ENCODE results near the gene PRM1. TPM values are rescaled to one million over a fixed set of nuclear protein-coding genes. Genes with fewer than 3 reads are reported as not detected.

The PRM1 gene
- total and polyA plus RNA-seq, 2 of the 13 experiments (the other 11 are each of a cell fraction or from before 2014, with no cell fraction given), result not detected

DNA sequence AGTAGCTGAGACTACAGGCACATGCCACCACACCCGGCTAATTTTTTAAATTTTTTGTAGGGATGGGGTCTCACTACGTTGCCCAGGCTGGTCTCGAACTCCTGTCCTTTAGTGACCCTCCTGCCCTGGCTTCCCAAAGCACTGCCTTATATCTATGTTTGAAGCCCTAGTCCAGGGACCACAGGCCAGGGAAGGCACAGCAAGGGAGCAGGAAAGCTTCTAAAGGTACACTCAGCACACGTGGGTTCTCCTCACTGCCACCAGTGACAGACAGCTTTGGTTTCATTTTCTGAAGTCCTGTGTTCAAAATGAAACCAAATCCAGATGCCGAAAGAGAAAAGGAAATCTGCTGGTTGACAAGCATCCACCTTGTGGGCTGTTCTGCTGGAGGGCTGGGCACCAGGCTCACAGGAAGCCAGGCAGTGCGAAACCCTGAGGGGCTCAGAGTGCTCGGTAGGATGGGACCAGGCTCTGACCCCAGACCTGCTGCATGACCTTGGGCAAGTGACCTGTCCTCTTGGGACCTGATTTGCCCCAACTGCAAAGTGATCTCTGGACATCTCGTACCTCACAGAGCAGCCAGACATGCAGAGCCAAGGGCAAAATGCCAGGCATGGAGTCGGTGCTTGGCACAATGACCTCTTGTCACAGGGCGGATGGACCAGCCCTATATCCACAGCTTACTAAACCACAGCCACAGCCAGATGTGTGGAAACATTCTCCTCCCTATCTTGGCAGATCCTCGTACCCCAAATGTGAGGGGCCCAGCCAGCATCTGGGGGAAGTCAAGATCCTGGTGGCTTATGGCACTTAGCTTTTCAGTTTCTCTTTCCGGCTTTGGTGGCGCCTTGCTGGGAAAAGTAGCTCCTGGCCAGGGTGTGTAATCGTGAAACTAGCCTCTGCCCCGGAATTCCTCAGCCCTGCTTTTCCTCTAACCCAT lies 22.3 kb downstream of the PRM1 start (continued):
- TF ChIP-seq ZNF574 (CRISPR knock-in tag; IDR thresholded peaks at IDR 0.05) (peak; percentile 47), DNMT1 (CRISPR knock-in tag; IDR thresholded peaks at IDR 0.05) (peak; percentile 64; the same call in 1 of the 2 replicates), NR2F1 (CRISPR knock-in tag; IDR thresholded peaks at IDR 0.05) (peak; percentile 19 to 60; a peak in 2 of 4 replicates), PAX8 (CRISPR knock-in tag; IDR thresholded peaks at IDR 0.05; ENCODE audit: borderline replicate concordance) (peak; percentile 10; the same call in 1 of the 2 replicates), ZNF343 (CRISPR knock-in tag; IDR thresholded peaks at IDR 0.05) (0 out of 2 replicates have a peak, but pooled peaks have one; percentile 25), ZFP36 (IDR thresholded peaks at IDR 0.05; ENCODE audit: borderline replicate concordance, low read depth, low read length, partially characterized antibody) (no peak), CCDC6 (CRISPR knock-in tag; IDR thresholded peaks at IDR 0.05) (no peak), ZNF501 (CRISPR knock-in tag; IDR thresholded peaks at IDR 0.05) (peak; percentile 90), ZNF589 (CRISPR knock-in tag; conservative IDR thresholded peaks at IDR 0.05) (0 out of 2 replicates have a peak, but pooled peaks have one; percentile 21), SMAD1 (CRISPR knock-in tag; IDR thresholded peaks at IDR 0.05; ENCODE audit: borderline replicate concordance, low read depth) (0 out of 2 replicates have a peak, but pooled peaks have one; percentile 57), ZNF567 (CRISPR knock-in tag; IDR thresholded peaks at IDR 0.05; ENCODE audit: borderline replicate concordance) (no peak), ZNF441 (CRISPR knock-in tag; IDR thresholded peaks at IDR 0.05; ENCODE audit: borderline replicate concordance) (0 out of 2 replicates have a peak, but pooled peaks have one; percentile 17), ZNF263 (CRISPR knock-in tag; IDR thresholded peaks at IDR 0.05) (no peak), LCORL (IDR thresholded peaks at IDR 0.05) (no peak), LCORL (CRISPR knock-in tag; IDR thresholded peaks at IDR 0.05) (peak; percentile 90), REPIN1 (CRISPR knock-in tag; IDR thresholded peaks at IDR 0.05; ENCODE audit: borderline replicate concordance, low read depth) (0 out of 2 replicates have a peak, but pooled peaks have one; percentile 54), MEIS2 (CRISPR knock-in tag; IDR thresholded peaks at IDR 0.05) (0 out of 2 replicates have a peak, but pooled peaks have one; percentile 32), ZNF839 (CRISPR knock-in tag; IDR thresholded peaks at IDR 0.05; ENCODE audit: borderline replicate concordance) (no peak), ZKSCAN1 (IDR thresholded peaks at IDR 0.05; ENCODE audit: low read length) (0 out of 2 replicates have a peak, but pooled peaks have one; percentile 3), ZNF333 (CRISPR knock-in tag; IDR thresholded peaks at IDR 0.05; ENCODE audit: borderline replicate concordance) (0 out of 2 replicates have a peak, but pooled peaks have one; percentile 77), ZFP37 (CRISPR knock-in tag; IDR thresholded peaks at IDR 0.05; ENCODE audit: borderline replicate concordance) (0 out of 2 replicates have a peak, but pooled peaks have one; percentile 37), TAF1 (CRISPR knock-in tag; IDR thresholded peaks at IDR 0.05) (no peak; the same call in 1 of the 2 replicates)
- TF ChIP-seq, protein P1, sequence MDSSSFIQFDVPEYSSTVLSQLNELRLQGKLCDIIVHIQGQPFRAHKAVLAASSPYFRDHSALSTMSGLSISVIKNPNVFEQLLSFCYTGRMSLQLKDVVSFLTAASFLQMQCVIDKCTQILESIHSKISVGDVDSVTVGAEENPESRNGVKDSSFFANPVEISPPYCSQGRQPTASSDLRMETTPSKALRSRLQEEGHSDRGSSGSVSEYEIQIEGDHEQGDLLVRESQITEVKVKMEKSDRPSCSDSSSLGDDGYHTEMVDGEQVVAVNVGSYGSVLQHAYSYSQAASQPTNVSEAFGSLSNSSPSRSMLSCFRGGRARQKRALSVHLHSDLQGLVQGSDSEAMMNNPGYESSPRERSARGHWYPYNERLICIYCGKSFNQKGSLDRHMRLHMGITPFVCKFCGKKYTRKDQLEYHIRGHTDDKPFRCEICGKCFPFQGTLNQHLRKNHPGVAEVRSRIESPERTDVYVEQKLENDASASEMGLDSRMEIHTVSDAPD (CRISPR knock-in tag; IDR thresholded peaks at IDR 0.05), result 0 out of 2 replicates have a peak, but pooled peaks have one; percentile 66
- TF ChIP-seq, protein P2, sequence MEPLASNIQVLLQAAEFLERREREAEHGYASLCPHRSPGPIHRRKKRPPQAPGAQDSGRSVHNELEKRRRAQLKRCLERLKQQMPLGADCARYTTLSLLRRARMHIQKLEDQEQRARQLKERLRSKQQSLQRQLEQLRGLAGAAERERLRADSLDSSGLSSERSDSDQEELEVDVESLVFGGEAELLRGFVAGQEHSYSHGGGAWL (CRISPR knock-in tag; IDR thresholded peaks at IDR 0.05), result peak; percentile 50
